ENCODE results near the gene NOB1.

Gene NOB1

GRCh38 chr16:69718111-69718764 lies 36.5 kb downstream of the NOB1 start:
- H3K9ac ChIP-seq: no peak overlapping the region
- H3K27me3 ChIP-seq: no peaks in the 10 kb centered on the region
- H3K4me2 ChIP-seq: no peak overlapping the region
- peaks cover 0 to 11% (median 2%) of the 10 kb centered on the region in 10 experiments; a peak in 5 of 20 replicates for H3K4me1 ChIP-seq
- no peak overlapping the region for H3K27ac ChIP-seq
- H3K36me3 ChIP-seq: peaks cover 6 to 52% (median 45%) of the 10 kb centered on the region in 11 experiments; a peak in 20 of 22 replicates
- no peak for TF ChIP-seq Cebpa-rat (IDR thresholded peaks at IDR 0.05)
- H3K4me3 ChIP-seq: no peak overlapping the region
- H3K9me3 ChIP-seq (replicated peaks in 1 of 11): no peaks in the 10 kb centered on the region
- peaks cover 0 to 25% (median 0%) of the 10 kb centered on the region in 11 experiments; a peak in 1 of 22 replicates for H4K20me1 ChIP-seq

DNA sequence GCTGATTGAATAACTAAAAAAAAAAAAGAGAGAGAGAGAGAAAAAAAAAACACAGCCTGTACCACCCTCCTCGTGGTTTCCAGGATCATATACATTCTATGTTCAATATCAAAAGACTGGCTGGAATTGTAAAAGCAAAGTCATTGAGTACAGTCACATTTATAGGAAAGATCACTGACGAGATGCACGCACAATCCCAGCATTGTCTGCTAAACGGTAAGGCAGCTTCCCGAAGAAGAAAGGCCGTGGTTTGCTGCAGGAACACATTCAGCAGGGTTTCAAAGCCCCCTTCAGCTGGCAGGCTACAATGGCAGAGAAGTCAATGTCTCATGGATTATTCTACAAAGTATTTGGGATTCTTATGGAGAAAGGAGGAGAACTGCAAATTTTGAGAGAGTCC lies 37.7 kb downstream of the NOB1 start:
- Histone ChIP-seq H3K36me3 (peaks cover 18 to 64% (median 57%) of the 10 kb centered on the region in 11 experiments; a peak in 21 of 22 replicates), H3K9me3 (replicated peaks in 1 of 11) (no peaks in the 10 kb centered on the region), H3K9ac (no peak overlapping the region)

DNA sequence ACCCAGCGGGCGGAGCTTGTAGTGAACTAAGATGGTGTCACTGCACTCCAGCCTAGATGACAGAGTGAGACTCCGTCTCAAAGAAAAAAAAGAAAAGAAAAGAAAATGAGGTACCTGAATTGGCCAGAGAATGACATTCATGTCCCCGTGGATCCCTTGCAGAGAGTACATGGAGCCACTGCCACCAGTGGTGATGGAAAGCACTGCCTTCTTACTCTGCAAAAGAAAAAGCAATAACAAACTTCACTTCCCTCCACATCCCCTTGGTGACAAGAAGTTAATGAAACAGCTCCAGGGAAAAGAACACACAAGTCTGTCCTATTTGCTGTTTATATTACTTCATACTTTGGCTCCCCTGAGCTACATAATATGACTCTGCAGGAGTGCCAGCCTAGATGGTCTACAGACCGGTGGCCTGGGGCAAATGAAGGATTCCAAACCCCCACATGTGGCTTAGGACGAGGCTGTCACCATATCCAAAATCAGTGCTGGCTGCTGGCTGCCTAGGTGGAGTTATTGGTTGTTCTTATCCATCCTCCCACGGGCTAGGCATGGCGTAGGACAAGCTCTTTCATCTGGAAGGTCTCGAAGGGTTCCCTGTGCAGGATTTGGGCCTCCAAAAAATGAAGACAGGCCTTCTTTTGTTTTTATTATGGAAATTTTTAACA lies 41.7 kb downstream of the NOB1 start:
- Histone ChIP-seq H3K9ac (no peak overlapping the region), H3K36me3 (peaks cover 22 to 95% (median 78%) of the 10 kb centered on the region in 11 experiments; a peak in 21 of 22 replicates), H3K9me3 (replicated peaks in 1 of 11) (no peaks in the 10 kb centered on the region), H3K4me1 (no peaks in the 10 kb centered on the region), H3K4me3 (no peak overlapping the region), H3K27me3 (no peaks in the 10 kb centered on the region), H3K27ac (no peak overlapping the region), H3K4me2 (no peak overlapping the region), H4K20me1 (peaks cover 0 to 12% (median 0%) of the 10 kb centered on the region in 11 experiments; a peak in 2 of 22 replicates)
- TF ChIP-seq Cebpa-rat (IDR thresholded peaks at IDR 0.05): no peak

More for the DNA sequence above, 37.7 kb downstream of the NOB1 start:
- H3K27ac ChIP-seq: no peak overlapping the region
- no peak overlapping the region for H3K4me2 ChIP-seq
- no peak for TF ChIP-seq Cebpa-rat (IDR thresholded peaks at IDR 0.05)
- peaks cover 0 to 25% (median 0%) of the 10 kb centered on the region in 11 experiments; a peak in 1 of 22 replicates for H4K20me1 ChIP-seq
- H3K4me3 ChIP-seq: no peak overlapping the region
- H3K4me1 ChIP-seq: peaks cover 0 to under 1% (median 0%) of the 10 kb centered on the region in 10 experiments; a peak in 1 of 20 replicates
- H3K27me3 ChIP-seq: no peaks in the 10 kb centered on the region

DNA sequence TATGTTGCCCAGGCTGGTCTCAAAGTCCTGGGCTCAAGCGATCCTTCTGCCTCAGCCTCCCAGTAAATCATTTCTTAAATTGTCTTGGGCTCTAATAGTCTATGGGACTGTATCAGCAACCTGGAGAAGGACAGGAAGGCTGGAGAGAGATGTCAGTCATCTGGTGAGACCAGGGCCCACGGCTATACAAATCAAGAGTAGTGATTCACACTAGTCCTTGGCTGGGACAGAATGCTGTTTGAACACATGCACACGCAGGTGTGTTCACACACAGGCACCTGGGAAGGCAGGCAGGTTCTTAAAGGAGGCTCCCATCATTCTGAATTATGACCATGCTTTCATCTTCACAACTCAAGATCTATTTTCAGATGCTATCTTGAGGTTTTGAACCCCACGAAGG lies 42.4 kb downstream of the NOB1 start:
- no peaks in the 10 kb centered on the region for H3K27me3 ChIP-seq
- no peak overlapping the region for H3K9ac ChIP-seq
- H3K9me3 ChIP-seq (replicated peaks in 1 of 11): no peaks in the 10 kb centered on the region
- TF ChIP-seq Cebpa-rat (IDR thresholded peaks at IDR 0.05): no peak
- no peak overlapping the region for H3K4me2 ChIP-seq
- H4K20me1 ChIP-seq: peaks cover 0 to 14% (median 0%) of the 10 kb centered on the region in 11 experiments; a peak in 1 of 22 replicates
- peaks cover 22 to 95% (median 78%) of the 10 kb centered on the region in 11 experiments; a peak in 21 of 22 replicates for H3K36me3 ChIP-seq
- H3K27ac ChIP-seq: no peak overlapping the region
- H3K4me3 ChIP-seq: no peak overlapping the region
- no peaks in the 10 kb centered on the region for H3K4me1 ChIP-seq

GRCh38 chr16:69711115-69711740 lies 43.5 kb downstream of the NOB1 start:
- TF ChIP-seq Cebpa-rat (IDR thresholded peaks at IDR 0.05): no peak
- H3K9me3 ChIP-seq (replicated peaks in 1 of 11): no peaks in the 10 kb centered on the region
- peak overlapping the region in 1 of 11 experiments; percentile 17; a peak in 1 of 22 replicates for H3K9ac ChIP-seq

DNA sequence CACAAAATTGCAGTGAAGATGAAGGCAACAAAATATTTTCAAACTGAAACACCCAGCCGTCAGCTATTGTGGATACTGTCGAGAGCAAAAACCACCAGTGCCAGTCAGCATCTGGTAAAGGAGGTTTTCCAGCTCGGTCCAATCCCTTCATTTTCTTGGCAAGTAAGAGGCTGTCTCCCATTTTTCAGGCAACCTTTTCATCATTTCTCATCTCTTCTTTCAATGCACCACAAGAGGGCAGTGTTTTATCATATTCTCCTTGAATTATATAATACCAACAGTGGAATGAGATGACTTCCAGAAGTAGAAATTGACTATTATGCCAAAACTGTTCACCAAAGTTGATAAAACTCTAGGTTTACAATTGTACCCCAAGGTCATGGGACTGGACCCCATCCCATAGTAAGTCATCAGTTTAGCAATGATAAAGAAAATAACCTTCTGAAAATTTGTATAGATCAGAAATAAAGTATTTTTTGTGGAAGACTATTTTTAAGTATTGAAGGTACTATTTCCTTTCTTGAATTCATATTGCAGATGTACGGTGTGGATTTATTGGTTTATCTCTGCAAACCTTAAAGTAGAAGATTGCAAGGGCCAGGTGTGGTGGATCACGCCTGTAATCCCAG lies 45.2 kb downstream of the NOB1 start:
- no peak for TF ChIP-seq Cebpa-rat (IDR thresholded peaks at IDR 0.05)

More at GRCh38 chr16:69711115-69711740, 43.5 kb downstream of the NOB1 start:
- Histone ChIP-seq H3K4me3 (no peak overlapping the region), H3K27me3 (no peaks in the 10 kb centered on the region), H4K20me1 (peaks cover 0 to 14% (median 0%) of the 10 kb centered on the region in 11 experiments; a peak in 1 of 22 replicates), H3K36me3 (peaks cover 22 to 95% (median 68%) of the 10 kb centered on the region in 11 experiments; a peak in 21 of 22 replicates), H3K27ac (no peak overlapping the region), H3K4me2 (no peak overlapping the region), H3K4me1 (no peaks in the 10 kb centered on the region)

DNA sequence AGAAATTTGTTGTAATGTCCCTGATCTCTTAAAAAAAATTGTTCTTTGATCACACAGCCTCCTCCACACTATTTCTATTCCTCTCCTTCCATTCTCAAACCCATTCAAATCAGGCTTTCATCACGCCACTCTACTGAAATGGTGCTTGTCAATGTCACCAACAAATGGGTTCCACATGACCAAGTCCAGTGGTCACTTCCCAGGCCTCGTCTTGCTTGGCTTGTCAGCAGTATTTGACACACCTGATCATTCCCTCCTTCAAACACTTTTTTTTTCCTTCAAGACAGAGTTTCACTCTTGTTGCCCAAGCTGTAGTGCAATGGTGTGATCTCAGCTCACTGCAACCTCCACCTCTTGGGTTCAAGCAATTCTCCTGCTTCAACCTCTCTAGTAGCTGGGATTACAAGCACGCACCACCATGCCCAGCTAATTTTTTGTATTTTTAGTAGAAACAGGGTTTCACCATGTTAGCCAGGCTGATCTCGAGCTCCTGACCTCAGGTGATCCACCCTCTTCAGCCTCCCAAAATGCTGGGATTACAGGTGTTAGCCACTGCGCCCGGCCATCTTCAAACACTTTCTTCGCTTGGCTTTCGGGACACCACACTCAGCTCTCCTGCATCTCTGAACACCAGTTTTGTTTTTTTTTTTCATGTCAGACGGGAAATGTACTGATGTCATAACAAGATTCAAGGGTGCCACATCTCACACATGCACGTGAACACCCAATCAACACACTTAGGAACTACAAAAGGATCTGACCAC lies 46.6 kb downstream of the NOB1 start:
- Histone ChIP-seq H4K20me1 (peaks cover 0 to 14% (median 0%) of the 10 kb centered on the region in 11 experiments; a peak in 3 of 22 replicates), H3K27me3 (no peaks in the 10 kb centered on the region), H3K4me1 (no peaks in the 10 kb centered on the region), H3K4me3 (no peak overlapping the region), H3K9ac (0 out of 22 replicates have a peak overlapping the region, but pooled peaks of 1 of the 11 experiments have one; percentile 16), H3K36me3 (peaks cover 20 to 93% (median 69%) of the 10 kb centered on the region in 11 experiments; a peak in 21 of 22 replicates), H3K27ac (no peak overlapping the region), H3K4me2 (no peak overlapping the region), H3K9me3 (replicated peaks in 1 of 11) (no peaks in the 10 kb centered on the region)
- no peak for TF ChIP-seq Cebpa-rat (IDR thresholded peaks at IDR 0.05)

More for the DNA sequence above, 45.2 kb downstream of the NOB1 start:
- peaks cover 0 to 14% (median 0%) of the 10 kb centered on the region in 11 experiments; a peak in 2 of 22 replicates for H4K20me1 ChIP-seq
- no peaks in the 10 kb centered on the region for H3K27me3 ChIP-seq
- H3K36me3 ChIP-seq: peaks cover 23 to 93% (median 65%) of the 10 kb centered on the region in 11 experiments; a peak in 21 of 22 replicates
- H3K4me1 ChIP-seq: no peaks in the 10 kb centered on the region
- no peak overlapping the region for H3K9ac ChIP-seq
- no peaks in the 10 kb centered on the region for H3K9me3 ChIP-seq (replicated peaks in 1 of 11)
- no peak overlapping the region for H3K27ac ChIP-seq
- no peak overlapping the region for H3K4me3 ChIP-seq
- no peak overlapping the region for H3K4me2 ChIP-seq

DNA sequence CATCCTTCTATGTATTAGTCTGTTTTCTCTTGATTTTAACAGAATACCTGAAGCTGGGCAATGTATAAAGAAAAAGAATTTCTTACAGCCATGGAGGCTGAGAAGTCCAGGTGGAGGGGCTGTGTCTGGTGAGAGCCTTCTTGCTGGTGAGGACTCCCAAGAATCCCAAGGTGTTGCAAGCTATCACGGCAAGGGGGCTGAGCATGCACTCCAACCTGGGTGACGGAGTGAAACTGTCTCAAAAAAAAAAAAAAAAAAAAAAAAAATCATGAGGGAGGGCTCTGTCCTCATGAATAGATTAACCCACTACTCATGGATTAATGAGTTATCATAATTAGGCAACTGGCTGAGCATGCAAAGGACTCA lies 47.8 kb downstream of the NOB1 start:
- Histone ChIP-seq H4K20me1 (peaks cover 0 to 24% (median 0%) of the 10 kb centered on the region in 11 experiments; a peak in 3 of 22 replicates), H3K4me2 (no peak overlapping the region), H3K36me3 (peaks cover 13 to 93% (median 65%) of the 10 kb centered on the region in 11 experiments; a peak in 21 of 22 replicates), H3K9ac (no peak overlapping the region), H3K27ac (no peak overlapping the region), H3K4me3 (no peak overlapping the region), H3K9me3 (replicated peaks in 1 of 11) (no peaks in the 10 kb centered on the region), H3K4me1 (no peaks in the 10 kb centered on the region), H3K27me3 (no peaks in the 10 kb centered on the region)
- TF ChIP-seq Cebpa-rat (IDR thresholded peaks at IDR 0.05): no peak

All from BLaER1 treated with 17β-estradiol and CSF1 and Interleukin-3, amounts not matched to agents 10 nM and 100 nM (cell line).